Measurements from ENCODE around the gene PML.
"Not testable (repeated sequence)": the region's sequence is repeated elsewhere in the genome, so short reads cannot be mapped to it uniquely, and the experiment has no call there.

Gene PML

GRCh38 chr15:74064822-74065221 lies 70.3 kb downstream of the PML start:
- not testable (repeated sequence) for DNase-seq

GRCh38 chr15:74065684-74066411 lies 71.3 kb downstream of the PML start:
- not testable (repeated sequence) for DNase-seq

- DNase-seq: not testable (repeated sequence)
These were observed 77.1 kb downstream of the PML start for GRCh38 chr15:74071645-74072044.

- DNase-seq: not testable (repeated sequence)
These were observed 77.6 kb downstream of the PML start for GRCh38 chr15:74072132-74072531.

- not testable (repeated sequence) for DNase-seq
These were observed 78.3 kb downstream of the PML start for GRCh38 chr15:74072614-74073337.

- DNase-seq: not testable (repeated sequence)
These were observed 81.3 kb downstream of the PML start for GRCh38 chr15:74075781-74076180.

- DNase-seq: not testable (repeated sequence)
These were observed 87.9 kb downstream of the PML start, which contains the start of gene GOLGA6A for GRCh38 chr15:74082450-74082849. TSS of gene GOLGA6A (minus strand) at chr15:74082550. CDS start at chr15:74082509, 41 bp downstream.

- not testable (repeated sequence) for DNase-seq
These were observed 100.1 kb downstream of the PML start for GRCh38 chr15:74094567-74094966.

- DNase-seq: not testable (repeated sequence)
These were observed 101.1 kb downstream of the PML start for GRCh38 chr15:74095610-74096009.

- DNase-seq: not testable (repeated sequence)
These were observed 102.4 kb downstream of the PML start for GRCh38 chr15:74096753-74097474.

Measured in NK-92 treated with Interleukin-12 subunit alpha and Interleukin-12 subunit beta, amount 100 ng/mL, for 24 hours (cell line).